Gastroesophageal sphincter (tissue), 4 donors: Measurements from ENCODE around the gene OFD1. TPM values are rescaled to one million over a fixed set of nuclear protein-coding genes. Genes with fewer than 3 reads are reported as not detected.
A peak's percentile ranks its signal among the peaks of the same experiment; 100 is the strongest.

Experiments used
- ATAC-seq: fragments of 150-250 bp; one replicate; pipeline ENCODE4 v1.9.1; 2016; ENCODE audit warnings: mild to moderate bottlenecking, moderate library complexity
- H3K27ac ChIP-seq, 4 donors: fragments of 200-600 bp; sonication (generic) in 3 of 4; 1 replicate in 3 of 4; 2 replicates in 1 of 4; pipeline ENCODE4 v1.5.1; 2016 to 2019
- H3K27me3 ChIP-seq: fragments of 200-600 bp; sonication (generic); one replicate; pipeline ENCODE4 v1.5.1; 2019
- H3K36me3 ChIP-seq, 2 donors: fragments of 200-600 bp; sonication (generic); one replicate each; pipeline ENCODE4 v1.5.1; 2019; ENCODE audit warnings: control low read depth in 1 of 2
- H3K4me1 ChIP-seq, 3 donors: fragments of 200-600 bp; sonication (generic); 1 replicate in 2 of 3; 2 replicates in 1 of 3; pipeline ENCODE4 v1.5.1; 2016 to 2019; ENCODE audit warnings: control low read depth in 2 of 3
- H3K4me3 ChIP-seq, 2 donors: fragments of 200-600 bp; sonication (generic); one replicate each; pipeline ENCODE4 v1.5.1; 2019; ENCODE audit warnings: mild to moderate bottlenecking in 1 of 2, moderate library complexity in 1 of 2
- H3K9me3 ChIP-seq, 3 donors: fragments of 200-600 bp; sonication (generic); one replicate each; pipeline ENCODE4 v1.5.1; 2017 to 2019; ENCODE audit warnings: control low read depth in 2 of 3
- CTCF ChIP-seq, 4 experiments: fragments of 200-600 bp in 2 of 4; fragments of 450-650 bp in 2 of 4; sonication (generic) in 1 of 4; IDR thresholded peaks; one replicate each; pipeline ENCODE4 v1.5.1; 2017 to 2019; ENCODE audit warnings: antibody characterized with exemption in 4 of 4, mild to moderate bottlenecking in 2 of 4, moderate library complexity in 2 of 4
- EP300 ChIP-seq: sonication (generic); formaldehyde crosslinking; IDR thresholded peaks from one replicate; pipeline ENCODE4 v1.6.1; 2017; ENCODE audit warnings: antibody characterized with exemption, mild to moderate bottlenecking
- POLR2A ChIP-seq, 2 donors: fragments of 450-650 bp; IDR thresholded peaks; one replicate each; pipeline ENCODE4 v1.6.1; 2017; ENCODE audit warnings: antibody characterized with exemption in 2 of 2, mild to moderate bottlenecking in 2 of 2, moderate library complexity in 1 of 2
- POLR2AphosphoS5 ChIP-seq: sonication (generic); formaldehyde crosslinking; IDR thresholded peaks from one replicate; pipeline ENCODE4 v1.6.1; 2017; ENCODE audit warnings: antibody characterized with exemption
- WGBS, 2 donors: methylation state at CpG; one replicate each; pipeline ENCODE4 v1.1.5; 2018; ENCODE audit warnings: low coverage in 1 of 2; 5-methylcytosine and 5-hydroxymethylcytosine counted together
- total RNA-seq, 4 donors: library from RNA; depleted of rRNA; stranded (reverse); fragments of >200 nt; gene quantifications; one replicate each; pipeline ENCODE4 v1.1.0, GENCODE V29; 2016

The OFD1 gene
- total RNA-seq, 4 donors from 2014 or later, result 15.2 to 26.6 (median 22.5) TPM

DNA sequence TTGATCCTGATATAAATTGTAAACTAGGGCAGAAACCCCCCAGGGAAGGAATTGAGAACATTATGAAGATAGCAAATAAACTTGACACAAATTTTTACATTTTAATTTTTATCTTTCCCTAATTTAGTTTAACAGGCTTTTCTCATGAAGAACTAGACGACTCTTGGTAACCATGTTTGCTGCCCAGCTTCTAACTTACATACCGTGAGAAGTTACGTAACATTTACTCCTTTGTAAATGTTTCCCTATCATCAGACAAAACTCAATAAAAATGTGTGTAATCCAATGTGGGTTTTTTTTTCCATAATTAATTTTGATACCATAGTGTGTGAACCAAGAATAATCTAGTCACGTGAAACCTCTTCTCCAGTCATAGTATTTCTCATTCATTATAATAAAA is 34.4 kb downstream of the OFD1 start:
- H3K27me3 ChIP-seq, result no peaks in the 10 kb centered on the region
- H3K9me3 ChIP-seq, result no peaks in the 10 kb centered on the region
- peaks cover 0 to 36% of the 10 kb centered on the region in 2 donors for H3K36me3 ChIP-seq
- no peak for ATAC-seq
- no peak for TF ChIP-seq EP300
- no peak for TF ChIP-seq CTCF (IDR thresholded peaks at IDR 0.05)
- no peak for TF ChIP-seq POLR2AphosphoS5
- no peak for TF ChIP-seq POLR2A (IDR thresholded peaks at IDR 0.05)
- WGBS, 2 donors, result 75 to 85% methylated on average over 1 to 4 of the region's 4 CpGs
- H3K4me1 ChIP-seq, result peaks cover 0 to 10% (median 0%) of the 10 kb centered on the region in 3 donors
- no peak overlapping the region for H3K4me3 ChIP-seq
- no peak overlapping the region for H3K27ac ChIP-seq

GRCh38 chrX:13770013-13770535 is 35.5 kb downstream of the OFD1 start:
- TF ChIP-seq CTCF (IDR thresholded peaks at IDR 0.05) (no peak), POLR2AphosphoS5 (no peak), EP300 (no peak), POLR2A (IDR thresholded peaks at IDR 0.05) (no peak)
- WGBS, 2 donors, result 75 to 89% methylated on average over 2 of the region's 3 CpGs
- Histone ChIP-seq H3K4me1 (peaks cover 0 to 6% (median 0%) of the 10 kb centered on the region in 3 donors), H3K27ac (no peak overlapping the region), H3K4me3 (no peak overlapping the region), H3K36me3 (peaks cover 0 to 46% of the 10 kb centered on the region in 2 donors), H3K9me3 (no peaks in the 10 kb centered on the region), H3K27me3 (no peaks in the 10 kb centered on the region)
- ATAC-seq, result no peak

DNA sequence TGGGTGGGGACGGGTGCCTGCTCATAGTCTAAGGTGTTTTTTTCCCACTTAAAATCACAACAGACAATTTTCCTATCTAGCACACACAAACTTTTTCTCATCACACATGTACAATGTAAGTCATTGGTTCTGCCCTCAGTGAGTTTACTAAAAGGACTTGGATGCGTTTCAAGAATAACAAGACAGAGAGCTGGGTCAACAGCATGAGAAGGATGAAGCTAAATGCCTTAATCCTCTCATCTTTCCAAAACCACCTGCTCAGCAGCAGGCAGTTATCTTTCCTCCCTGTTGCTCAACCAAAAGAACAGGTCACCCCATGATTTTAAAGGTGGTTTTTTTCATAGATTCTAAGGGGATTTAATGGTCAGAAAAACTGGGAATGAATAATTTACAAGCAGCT is 40.1 kb downstream of the OFD1 start:
- H3K9me3 ChIP-seq, result no peaks in the 10 kb centered on the region
- 79 to 90% methylated on average over 1 to 2 of the region's 2 CpGs for WGBS, 2 donors
- no peaks in the 10 kb centered on the region for H3K27me3 ChIP-seq
- no peak overlapping the region for H3K4me3 ChIP-seq
- no peak for TF ChIP-seq CTCF (IDR thresholded peaks at IDR 0.05)
- TF ChIP-seq EP300, result no peak
- no peak for TF ChIP-seq POLR2A (IDR thresholded peaks at IDR 0.05)
- no peak for TF ChIP-seq POLR2AphosphoS5
- no peak for ATAC-seq
- H3K36me3 ChIP-seq, result peaks cover 0 to 26% of the 10 kb centered on the region in 2 donors
- H3K4me1 ChIP-seq, result peaks cover 0 to 8% (median 0%) of the 10 kb centered on the region in 3 donors
- no peak overlapping the region for H3K27ac ChIP-seq

GRCh38 chrX:13775837-13776236 is 41.3 kb downstream of the OFD1 start:
- TF ChIP-seq POLR2AphosphoS5 (no peak), POLR2A (IDR thresholded peaks at IDR 0.05) (no peak), EP300 (no peak), CTCF (IDR thresholded peaks at IDR 0.05) (no peak)
- WGBS, 2 donors, result 82 to 100% methylated on average over 2 to 3 of the region's 3 CpGs

DNA sequence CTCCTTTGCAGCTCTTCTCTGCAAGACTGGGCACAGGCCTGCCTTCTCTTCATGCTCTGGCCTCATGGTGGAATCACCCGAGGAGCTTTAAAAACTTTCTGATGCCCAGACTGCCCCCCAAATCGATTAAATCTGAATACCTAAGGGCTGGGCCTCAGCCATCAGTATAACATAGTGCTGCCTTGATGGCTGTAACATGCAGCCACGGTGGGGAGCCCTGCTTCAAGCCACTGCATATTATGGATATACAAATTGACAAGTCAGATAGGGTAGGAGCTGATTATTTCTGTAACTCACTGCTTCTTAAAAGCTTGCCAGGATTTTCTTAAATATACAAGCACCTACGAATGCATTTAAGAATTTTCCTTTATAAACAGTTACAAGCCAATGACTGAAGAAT is 41.8 kb downstream of the OFD1 start:
- Histone ChIP-seq H3K36me3 (peaks cover 0 to 18% of the 10 kb centered on the region in 2 donors), H3K27me3 (no peaks in the 10 kb centered on the region), H3K9me3 (no peaks in the 10 kb centered on the region), H3K4me3 (no peak overlapping the region), H3K4me1 (peaks cover 0 to 8% (median 0%) of the 10 kb centered on the region in 3 donors), H3K27ac (peak overlapping the region; percentile 9 to 64 (median 48))
- TF ChIP-seq CTCF (IDR thresholded peaks at IDR 0.05) (peak in 1 of 4 experiments; percentile 30), EP300 (no peak)
- peak; percentile 49 for ATAC-seq
- 23 to 42% methylated on average over 2 to 3 of the region's 4 CpGs for WGBS, 2 donors

More at GRCh38 chrX:13775837-13776236, 41.3 kb downstream of the OFD1 start:
- H3K4me1 ChIP-seq, result peaks cover 0 to 8% (median 0%) of the 10 kb centered on the region in 3 donors
- no peaks in the 10 kb centered on the region for H3K9me3 ChIP-seq
- peaks cover 0 to 18% of the 10 kb centered on the region in 2 donors for H3K36me3 ChIP-seq
- no peak for ATAC-seq
- no peak overlapping the region for H3K4me3 ChIP-seq
- H3K27ac ChIP-seq, result peak overlapping the region; percentile 9 to 64 (median 48)
- H3K27me3 ChIP-seq, result no peaks in the 10 kb centered on the region
